T-cell (primary cell): ENCODE data around the gene TMEM132C. TPM values are rescaled to one million over a fixed set of nuclear protein-coding genes. Genes with fewer than 3 reads are reported as not detected.
A peak's percentile ranks its signal among the peaks of the same experiment; 100 is the strongest.

Source experiments
- ATAC-seq, 4 experiments: fragments of 200-7000 bp in 3 of 4; fragments of 150-1000 bp in 1 of 4; cut with Tn5 transposase; replicated peaks in 1 of 4; 1 replicate in 3 of 4; 2 replicates in 1 of 4; pipeline ENCODE4 v1.10.0; 2021; ENCODE audit warnings: moderate library complexity in 3 of 4, mild to moderate bottlenecking in 2 of 4, moderate number of reproducible peaks in 1 of 4
- CTCF ChIA-PET, 2 donors: fragments of 300-600 bp; sonication (Branson Sonifier 250); formaldehyde crosslinking; loops; one replicate each; lab custom pipeline; 2022; ENCODE audit warnings: antibody characterized with exemption in 2 of 2; lab: Charles Lee
- POLR2A ChIA-PET, 2 donors: fragments of 300-600 bp; sonication (Branson Sonifier 250); formaldehyde crosslinking; loops; one replicate each; lab custom pipeline; 2022; ENCODE audit warnings: antibody characterized with exemption in 2 of 2; lab: Charles Lee
- DNase-seq, 35 experiments: peaks; one replicate each; pipeline versions ENCODE4 v3.0.0 to v3.0.0-alpha.2; 2013 to 2023
- H3K27ac ChIP-seq: one replicate; pipeline ENCODE4 v1.5.1; 2013; ENCODE audit warnings: low read length
- H3K27me3 ChIP-seq, 2 experiments: replicated peaks in 1 of 2; 1 replicate in 1 of 2; 2 replicates in 1 of 2; pipeline versions ENCODE4 v1.6.1 to v1.7.0; 2013; ENCODE audit warnings: low read length in 1 of 2, mixed read lengths in 1 of 2; ENCODE audit not compliant: control insufficient read depth in 2 of 2, insufficient read depth in 2 of 2; ENCODE audit errors: extremely low read depth in 1 of 2
- H3K36me3 ChIP-seq, 2 donors: 1 replicate in 1 of 2; 2 replicates in 1 of 2; pipeline versions ENCODE4 v1.6.1 to v1.7.0; 2013; ENCODE audit warnings: low read length in 1 of 2; ENCODE audit not compliant: control insufficient read depth in 2 of 2, insufficient read depth in 1 of 2; ENCODE audit errors: extremely low read depth in 1 of 2
- H3K4me1 ChIP-seq, 2 experiments: 1 replicate in 1 of 2; 2 replicates in 1 of 2; pipeline versions ENCODE4 v1.6.1 to v1.7.0; 2013; ENCODE audit warnings: low read length in 2 of 2, mixed read lengths in 1 of 2; ENCODE audit not compliant: insufficient read depth in 2 of 2, control insufficient read depth in 1 of 2; ENCODE audit errors: extremely low read depth in 1 of 2
- H3K4me3 ChIP-seq, 2 donors: 1 replicate in 1 of 2; 2 replicates in 1 of 2; pipeline versions ENCODE4 v1.5.1 to v1.7.0; 2013; ENCODE audit warnings: mild to moderate bottlenecking in 2 of 2, low read length in 1 of 2, moderate library complexity in 1 of 2; ENCODE audit not compliant: control insufficient read depth in 1 of 2; ENCODE audit errors: extremely low read depth in 1 of 2
- H3K9me3 ChIP-seq: 2 replicates; pipeline ENCODE4 v1.7.0; 2013
- H3K27ac Mint-ChIP-seq, 2 donors: one replicate each; pipeline ENCODE4 v1.8.0; 2020 to 2021; ENCODE audit warnings: mild to moderate bottlenecking in 2 of 2, mixed read lengths in 2 of 2
- H3K27me3 Mint-ChIP-seq, 2 donors: one replicate each; pipeline ENCODE4 v1.8.0; 2021 to 2022; ENCODE audit warnings: mixed read lengths in 2 of 2
- H3K36me3 Mint-ChIP-seq: one replicate; pipeline ENCODE4 v1.8.0; 2021; ENCODE audit warnings: mixed read lengths
- H3K4me1 Mint-ChIP-seq, 3 donors: one replicate each; pipeline ENCODE4 v1.8.0; 2020 to 2022; ENCODE audit warnings: mixed read lengths in 3 of 3, mild to moderate bottlenecking in 1 of 3
- H3K4me3 Mint-ChIP-seq, 3 donors: one replicate each; pipeline ENCODE4 v1.8.0; 2020 to 2022; ENCODE audit warnings: mild to moderate bottlenecking in 3 of 3, mixed read lengths in 3 of 3, moderate library complexity in 3 of 3
- H3K9me3 Mint-ChIP-seq, 3 donors: one replicate each; pipeline ENCODE4 v1.8.0; 2020 to 2022; ENCODE audit warnings: mixed read lengths in 3 of 3
- WGBS: methylation state at CpG from one replicate; pipeline ENCODE4 v1.1.5; 2013; ENCODE audit warnings: missing lambda C conversion rate; ENCODE audit not compliant: insufficient coverage; 5-methylcytosine and 5-hydroxymethylcytosine counted together
- total RNA-seq, 35 experiments: library from RNA in 6 of 35; stranded (reverse) in 6 of 35; fragments of 120-200 nt in 1 of 35; gene quantifications; one replicate each; pipeline versions ENCODE4 v1.2.1 to v1.2.4 and lab custom pipeline; 2013 to 2026

The TMEM132C gene
- total RNA-seq, 5 donors from 2014 or later (not counting 1 experiment from before 2014, with no cell fraction given) = 0.07 TPM; not detected in 4

DNA sequence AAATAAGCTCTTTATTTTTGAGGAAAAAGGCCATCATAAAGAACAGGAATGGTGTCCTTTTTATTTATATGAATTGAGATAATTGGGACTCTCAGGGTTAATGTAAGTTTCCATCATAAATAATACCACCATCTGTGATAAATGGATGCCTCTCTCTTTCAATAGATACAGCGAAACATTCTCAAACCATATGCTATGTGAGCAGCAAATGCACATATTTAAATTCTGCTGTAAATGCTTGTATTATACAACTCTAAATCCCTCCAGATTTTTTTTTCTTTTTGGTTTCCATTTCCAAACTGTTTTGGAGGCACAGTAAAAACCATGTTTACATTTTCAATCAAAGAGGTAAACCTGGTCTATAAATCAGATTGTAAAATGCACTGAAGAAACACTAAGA, 132.3 kb downstream of the TMEM132C start:
- ATAC-seq (no peak), DNase-seq (no peak)
- no peaks in the 10 kb centered on the region for H3K36me3 ChIP-seq
- no peak overlapping the region for H3K27ac Mint-ChIP-seq
- no peak overlapping the region for H3K27ac ChIP-seq
- WGBS = no CpG with 5 or more reads among the region's 1 CpG
- H3K4me3 Mint-ChIP-seq = no peak overlapping the region
- ChIA-PET CTCF (no interaction called here), POLR2A (no interaction called here)
- H3K36me3 Mint-ChIP-seq = no peaks in the 10 kb centered on the region
- no peaks in the 10 kb centered on the region for H3K27me3 ChIP-seq
- no peak overlapping the region for H3K4me3 ChIP-seq
- no peaks in the 10 kb centered on the region for H3K4me1 Mint-ChIP-seq
- H3K9me3 ChIP-seq = no peaks in the 10 kb centered on the region
- H3K27me3 Mint-ChIP-seq = peaks cover 0 to 1% of the 10 kb centered on the region in 2 donors
- no peaks in the 10 kb centered on the region for H3K4me1 ChIP-seq
- peaks cover 0 to under 1% (median 0%) of the 10 kb centered on the region in 3 donors for H3K9me3 Mint-ChIP-seq

DNA sequence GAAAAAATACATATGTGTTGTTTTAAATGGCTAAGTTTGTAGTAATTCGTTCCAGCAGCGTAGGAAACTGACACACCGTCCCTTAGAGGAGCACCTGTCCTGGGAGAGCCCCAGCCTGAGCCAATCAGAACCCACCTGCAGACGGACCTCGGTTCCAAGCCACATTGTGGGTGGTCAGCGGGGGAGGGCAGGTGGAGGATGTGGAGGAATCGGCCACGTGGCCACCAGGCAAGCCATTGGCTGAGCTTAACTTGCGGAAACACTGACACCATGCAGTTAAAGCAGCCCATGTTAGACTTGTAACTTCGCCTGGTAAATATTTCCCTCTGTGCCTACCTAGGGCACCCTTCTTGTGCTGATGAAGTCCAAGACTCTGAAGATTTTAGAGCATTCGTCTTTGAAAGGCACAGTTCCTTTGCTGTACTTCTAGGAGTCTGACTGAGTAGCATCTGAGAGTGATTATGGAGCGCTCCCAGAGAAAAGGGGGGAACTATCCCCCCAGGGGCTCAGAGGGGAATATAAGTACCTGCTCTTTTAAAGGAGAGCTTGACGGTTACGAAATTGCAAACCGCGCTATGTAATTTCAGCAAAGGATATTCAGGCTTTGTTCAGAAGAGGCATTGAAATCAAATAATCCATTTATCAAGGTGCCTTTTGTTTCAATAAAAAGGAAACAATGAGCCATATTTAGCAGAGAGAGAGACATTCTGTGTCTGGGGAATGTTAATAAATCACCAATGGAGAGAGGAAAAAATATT, 135.7 kb downstream of the TMEM132C start:
- H3K36me3 ChIP-seq = no peaks in the 10 kb centered on the region
- no peaks in the 10 kb centered on the region for H3K4me1 Mint-ChIP-seq
- H3K27me3 Mint-ChIP-seq = peaks cover 0 to 8% of the 10 kb centered on the region in 2 donors
- H3K9me3 ChIP-seq = no peaks in the 10 kb centered on the region
- ChIA-PET POLR2A (no interaction called here), CTCF (no interaction called here)
- DNase-seq (no peak), ATAC-seq (no peak)
- peaks cover 0 to 2% of the 10 kb centered on the region in 2 experiments for H3K27me3 ChIP-seq
- no peaks in the 10 kb centered on the region for H3K4me1 ChIP-seq
- H3K27ac ChIP-seq = no peak overlapping the region
- no peak overlapping the region for H3K27ac Mint-ChIP-seq
- H3K9me3 Mint-ChIP-seq = peaks cover 3 to 10% (median 7%) of the 10 kb centered on the region in 3 donors
- no peaks in the 10 kb centered on the region for H3K36me3 Mint-ChIP-seq
- WGBS = 64% methylated on average over 7 of the region's 16 CpGs
- H3K4me3 Mint-ChIP-seq = no peak overlapping the region
- no peak overlapping the region for H3K4me3 ChIP-seq

DNA sequence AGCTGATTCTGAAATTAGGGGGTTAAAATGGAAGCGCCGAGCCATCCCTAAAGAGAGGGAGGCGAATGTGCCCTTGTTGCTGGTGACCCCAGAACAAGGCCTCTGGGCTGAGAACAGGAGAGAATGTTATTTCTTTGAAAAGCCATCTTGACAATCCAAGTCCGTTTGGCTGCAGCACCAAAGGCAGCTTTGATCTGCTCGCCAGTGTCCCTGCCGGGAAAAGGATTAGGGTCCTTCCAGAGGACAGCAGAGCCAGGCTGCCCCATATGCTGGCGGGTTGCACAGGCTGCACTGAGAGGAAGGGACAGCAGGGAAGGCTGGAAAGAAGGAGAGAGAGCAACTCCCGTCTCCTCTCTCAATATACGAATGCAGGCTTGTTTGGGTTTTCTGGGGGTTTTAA, 141.7 kb downstream of the TMEM132C start:
- no peak overlapping the region for H3K4me3 Mint-ChIP-seq
- peaks cover 3 to 19% (median 13%) of the 10 kb centered on the region in 3 donors for H3K9me3 Mint-ChIP-seq
- peaks cover 0 to 8% of the 10 kb centered on the region in 2 donors for H3K27me3 Mint-ChIP-seq
- no peak overlapping the region for H3K4me3 ChIP-seq
- H3K36me3 ChIP-seq = no peaks in the 10 kb centered on the region
- WGBS = 44% methylated on average over 7 of the region's 9 CpGs
- DNase-seq (no peak), ATAC-seq (no peak)
- no peaks in the 10 kb centered on the region for H3K9me3 ChIP-seq
- H3K27ac ChIP-seq = no peak overlapping the region
- H3K36me3 Mint-ChIP-seq = no peaks in the 10 kb centered on the region
- ChIA-PET CTCF (no interaction called here), POLR2A (no interaction called here)
- H3K4me1 ChIP-seq = no peaks in the 10 kb centered on the region
- no peak overlapping the region for H3K27ac Mint-ChIP-seq
- H3K27me3 ChIP-seq = peaks cover 0 to 4% of the 10 kb centered on the region in 2 experiments
- no peaks in the 10 kb centered on the region for H3K4me1 Mint-ChIP-seq

- Mint-ChIP-seq H3K27me3 (no peaks in the 10 kb centered on the region), H3K9me3 (peaks cover under 1 to 13% (median 4%) of the 10 kb centered on the region in 3 donors), H3K4me1 (no peaks in the 10 kb centered on the region), H3K36me3 (no peaks in the 10 kb centered on the region), H3K27ac (no peak overlapping the region), H3K4me3 (no peak overlapping the region)
- peak in 1 of 4 experiments; percentile 27 for ATAC-seq
- no peaks in the 10 kb centered on the region for H3K36me3 ChIP-seq
- H3K9me3 ChIP-seq = no peaks in the 10 kb centered on the region
- ChIA-PET CTCF (no interaction called here), POLR2A (no interaction called here)
- no peak for DNase-seq
- no peaks in the 10 kb centered on the region for H3K27me3 ChIP-seq
- H3K4me1 ChIP-seq = no peaks in the 10 kb centered on the region
- H3K27ac ChIP-seq = no peak overlapping the region
- WGBS = 89% methylated on average over 26 of the region's 27 CpGs
- no peak overlapping the region for H3K4me3 ChIP-seq
These were observed 148.1 kb downstream of the TMEM132C start for GRCh38 chr12:128415036-128415560.

- no peak overlapping the region for H3K27ac Mint-ChIP-seq
- WGBS = 56% methylated on average over 3 of the region's 5 CpGs
- no peaks in the 10 kb centered on the region for H3K27me3 ChIP-seq
These were observed 152.0 kb downstream of the TMEM132C start for GRCh38 chr12:128418944-128419343.

DNA sequence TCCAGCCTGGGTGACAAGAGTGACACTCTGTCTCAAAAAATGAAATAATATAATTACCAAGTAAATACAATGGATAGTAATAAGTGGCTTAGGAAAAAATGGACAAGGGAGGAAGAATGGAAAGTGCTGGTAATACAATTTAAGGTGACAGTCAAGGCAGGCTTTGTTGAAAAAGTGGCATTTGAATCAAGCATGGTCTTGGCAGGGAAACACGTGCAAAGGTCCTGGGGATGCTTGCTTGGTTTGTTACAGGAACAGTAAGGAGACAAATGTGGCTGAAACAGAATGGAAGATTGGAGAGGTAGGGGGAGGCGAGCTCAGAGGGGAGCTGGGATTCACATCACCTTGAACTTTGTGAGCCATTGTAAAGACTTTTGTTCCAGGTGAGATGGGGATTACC, 153.2 kb downstream of the TMEM132C start:
- H3K4me3 ChIP-seq = no peak overlapping the region
- CTCF ChIA-PET = no interaction called here
- no peaks in the 10 kb centered on the region for H3K27me3 ChIP-seq
- H3K4me1 ChIP-seq = no peaks in the 10 kb centered on the region
- no peaks in the 10 kb centered on the region for H3K36me3 Mint-ChIP-seq
- DNase-seq (no peak), ATAC-seq (no peak)
- POLR2A ChIA-PET = no interaction called here
- no peaks in the 10 kb centered on the region for H3K4me1 Mint-ChIP-seq
- H3K36me3 ChIP-seq = no peaks in the 10 kb centered on the region
- no peak overlapping the region for H3K27ac Mint-ChIP-seq
- H3K4me3 Mint-ChIP-seq = no peak overlapping the region
- H3K27me3 Mint-ChIP-seq = peaks cover 0 to 4% of the 10 kb centered on the region in 2 donors
- WGBS = 70% methylated on average over 2 of the region's 2 CpGs
- no peaks in the 10 kb centered on the region for H3K9me3 ChIP-seq
- H3K9me3 Mint-ChIP-seq = peaks cover 10 to 13% (median 11%) of the 10 kb centered on the region in 3 donors
- no peak overlapping the region for H3K27ac ChIP-seq

More at GRCh38 chr12:128418944-128419343, 152.0 kb downstream of the TMEM132C start:
- peaks cover 0 to 4% of the 10 kb centered on the region in 2 donors for H3K27me3 Mint-ChIP-seq
- Histone ChIP-seq H3K9me3 (no peaks in the 10 kb centered on the region), H3K4me3 (no peak overlapping the region), H3K36me3 (no peaks in the 10 kb centered on the region), H3K27ac (no peak overlapping the region), H3K4me1 (no peaks in the 10 kb centered on the region)
- H3K36me3 Mint-ChIP-seq = no peaks in the 10 kb centered on the region
- no peaks in the 10 kb centered on the region for H3K4me1 Mint-ChIP-seq
- CTCF ChIA-PET = no interaction called here
- peaks cover 7 to 13% (median 11%) of the 10 kb centered on the region in 3 donors for H3K9me3 Mint-ChIP-seq
- no peak for ATAC-seq
- POLR2A ChIA-PET = no interaction called here
- no peak overlapping the region for H3K4me3 Mint-ChIP-seq
- DNase-seq = no peak
